HCT116 (cell line): ENCODE measurements around the gene ELK3. TPM values are rescaled to one million over a fixed set of nuclear protein-coding genes. Genes with fewer than 3 reads are reported as not detected.

Source experiments
- ATAC-seq: fragments of 200-7000 bp; cut with Tn5 transposase; 2 replicates; pipeline ENCODE4 v1.9.1; 2020; ENCODE audit warnings: mild to moderate bottlenecking, moderate library complexity
- BruUV-seq: library from RNA; stranded (reverse); fragments of 400-500 nt; replicated peaks from 2 replicates; lab custom pipeline; 2021; lab: Mats Ljungman, UMichigan
- CTCF ChIA-PET: fragments of 300-600 bp; sonication (Branson Sonifier 250); formaldehyde crosslinking; loops from one replicate; lab custom pipeline; 2021; ENCODE audit warnings: antibody characterized with exemption; lab: Charles Lee
- POLR2A ChIA-PET: fragments of 300-600, 350-600 bp; sonication (Branson Sonifier 250); formaldehyde crosslinking; loops from one replicate; lab custom pipeline; 2021; ENCODE audit warnings: antibody characterized with exemption; lab: Charles Lee
- RAD21 ChIA-PET, 2 experiments: fragments of 300-600 bp; sonication (Branson Sonifier 250); formaldehyde crosslinking; loops; one replicate each; lab custom pipeline; 2023; ENCODE audit warnings: low total read pairs in 2 of 2; ENCODE audit not compliant: uncharacterized antibody in 2 of 2, unreplicated experiment in 2 of 2, low non-redundant PET in 1 of 2; lab: Charles Lee
- DNase-seq: peaks from one replicate; pipeline ENCODE4 v3.0.0-alpha.2; 2010; ENCODE audit warnings: low read depth, low spot score
- H2AFZ ChIP-seq: fragments of 200-600 bp; shearing (Covaris generic), sonication (generic); 2 replicates; pipeline ENCODE4 v1.6.1; 2017; ENCODE audit warnings: low read depth, mixed run types, mixed read lengths, antibody characterized with exemption, low read length; ENCODE audit not compliant: poor library complexity, severe bottlenecking
- H3K27ac ChIP-seq: 2 replicates; pipeline ENCODE4 v1.5.1; 2012; ENCODE audit warnings: low read depth, low read length
- H3K27me3 ChIP-seq: fragments of 200-600 bp; sonication (generic); 2 replicates; pipeline ENCODE4 v1.6.1; 2016; ENCODE audit warnings: mixed run types, low read length, mixed read lengths; ENCODE audit not compliant: insufficient read depth
- H3K36me3 ChIP-seq, 2 experiments: fragments of 200-500 bp in 1 of 2; fragments of 200-600 bp in 1 of 2; sonication (Bioruptor generic) in 1 of 2; sonication (generic) in 1 of 2; 2 replicates each; pipeline versions ENCODE4 v1.5.1 to v1.6.1; 2014 to 2016; ENCODE audit warnings: low read length in 2 of 2, inconsistent platforms in 1 of 2, mixed read lengths in 1 of 2, mixed run types in 1 of 2; ENCODE audit not compliant: insufficient read depth in 2 of 2, control insufficient read depth in 1 of 2
- H3K4me1 ChIP-seq, 2 experiments: fragments of 200-600 bp in 1 of 2; sonication (generic) in 1 of 2; 2 replicates each; pipeline versions ENCODE4 v1.5.1 to v1.6.1; 2012 to 2017; ENCODE audit warnings: low read length in 2 of 2, inconsistent platforms in 1 of 2, mild to moderate bottlenecking in 1 of 2, mixed read lengths in 1 of 2, mixed run types in 1 of 2, moderate library complexity in 1 of 2; ENCODE audit not compliant: insufficient read depth in 2 of 2, control insufficient read depth in 1 of 2
- H3K4me2 ChIP-seq: fragments of 200-600 bp; sonication (generic); 2 replicates; pipeline ENCODE4 v1.6.1; 2017; ENCODE audit warnings: mixed run types, low read length, mixed read lengths
- H3K4me3 ChIP-seq, 2 experiments: fragments of 200-600 bp in 1 of 2; sonication (generic) in 1 of 2; replicated peaks in 1 of 2; 2 replicates each; pipeline ENCODE4 v1.5.1; 2011 to 2016; ENCODE audit warnings: low read length in 2 of 2, control low read depth in 1 of 2, low read depth in 1 of 2, mild to moderate bottlenecking in 1 of 2, mixed read lengths in 1 of 2, mixed run types in 1 of 2
- H3K79me2 ChIP-seq: fragments of 200-600 bp; sonication (generic); 2 replicates; pipeline ENCODE4 v1.6.1; 2017; ENCODE audit warnings: mild to moderate bottlenecking, mixed run types, low read length, moderate library complexity, mixed read lengths; ENCODE audit not compliant: insufficient read depth
- H3K9ac ChIP-seq: fragments of 200-600 bp; sonication (generic); 2 replicates; pipeline ENCODE4 v1.6.1; 2016; ENCODE audit warnings: low read length, mixed read lengths
- H3K9me2 ChIP-seq: fragments of 200-600 bp; sonication (generic), shearing (Covaris generic); 2 replicates; pipeline ENCODE4 v1.6.1; 2017; ENCODE audit warnings: mixed run types, mild to moderate bottlenecking, moderate library complexity; ENCODE audit not compliant: insufficient read depth
- H3K9me3 ChIP-seq, 2 experiments: fragments of 200-500 bp in 1 of 2; fragments of 200-600 bp in 1 of 2; sonication (Bioruptor generic) in 1 of 2; sonication (generic) in 1 of 2; 2 replicates each; pipeline ENCODE4 v1.6.1; 2014 to 2017; ENCODE audit warnings: low read length in 2 of 2, mixed read lengths in 2 of 2, inconsistent platforms in 1 of 2, low read depth in 1 of 2, mild to moderate bottlenecking in 1 of 2, mixed run types in 1 of 2, moderate library complexity in 1 of 2; ENCODE audit not compliant: control insufficient read depth in 1 of 2, insufficient read depth in 1 of 2
- H4K20me1 ChIP-seq: fragments of 200-600 bp; sonication (generic), shearing (Covaris generic); 2 replicates; pipeline ENCODE4 v1.6.1; 2017; ENCODE audit warnings: mixed run types, mild to moderate bottlenecking, moderate library complexity; ENCODE audit not compliant: insufficient read depth
- CBX3 ChIP-seq: IDR thresholded peaks from 2 replicates; pipeline ENCODE4 v1.6.1; 2012; ENCODE audit warnings: low read depth
- EGR1 ChIP-seq: IDR thresholded peaks from 2 replicates; pipeline ENCODE4 v1.6.1; 2012; ENCODE audit warnings: low read depth
- ELF1 ChIP-seq: IDR thresholded peaks from 2 replicates; pipeline ENCODE4 v1.6.1; 2012; ENCODE audit warnings: low read depth, borderline replicate concordance
- EZH2phosphoT487 ChIP-seq: fragments of 200-600 bp; IDR thresholded peaks from 2 replicates; pipeline ENCODE4 v1.6.1; 2018; ENCODE audit warnings: antibody characterized with exemption, borderline replicate concordance
- FOSL1 ChIP-seq: IDR thresholded peaks from 2 replicates; pipeline ENCODE4 v1.6.1; 2012; ENCODE audit warnings: low read depth
- JUND ChIP-seq: IDR thresholded peaks from 2 replicates; pipeline ENCODE4 v1.6.1; 2012
- SIN3A ChIP-seq: IDR thresholded peaks from 2 replicates; pipeline ENCODE4 v1.6.1; 2012; ENCODE audit warnings: low read depth
- SP1 ChIP-seq: IDR thresholded peaks from 2 replicates; pipeline ENCODE4 v1.6.1; 2012; ENCODE audit warnings: low read depth
- SRF ChIP-seq: IDR thresholded peaks from 2 replicates; pipeline ENCODE4 v1.6.1; 2012; ENCODE audit warnings: low read depth
- YY1 ChIP-seq: IDR thresholded peaks from 2 replicates; pipeline ENCODE4 v1.6.1; 2011; ENCODE audit warnings: low read length, low read depth, moderate library complexity, mild to moderate bottlenecking; ENCODE audit not compliant: insufficient replicate concordance; ENCODE audit errors: extremely low read depth
- ZFX ChIP-seq: fragments of 450-650 bp; IDR thresholded peaks from 2 replicates; pipeline ENCODE4 v1.6.1; 2017
- ZNF274 ChIP-seq: fragments of 200-500 bp; sonication (Bioruptor generic); IDR thresholded peaks from 2 replicates; pipeline ENCODE4 v1.6.1; 2014; ENCODE audit warnings: mild to moderate bottlenecking, low read depth, low read length, inconsistent platforms
- intact Hi-C: fragments of 100-400 bp; cut with micrococcal nuclease; formaldehyde crosslinking; loops from 2 replicates; pipeline ENCODE4 v1.10.0; 2022
- total RNA-seq: library from RNA; stranded (reverse); gene quantifications from one replicate; pipeline ENCODE4 v1.2.1, GENCODE V29; 2021; ENCODE audit not compliant: unreplicated experiment
- TF ChIP-seq, protein P1 (sequence below): IDR thresholded peaks from 2 replicates; pipeline ENCODE4 v1.6.1; 2012
- TF ChIP-seq, protein P2 (sequence below): IDR thresholded peaks from 2 replicates; pipeline ENCODE4 v1.6.1; 2012; ENCODE audit warnings: low read depth
- TF ChIP-seq, protein P3 (sequence below): IDR thresholded peaks from 2 replicates; pipeline ENCODE4 v1.6.1; 2011; ENCODE audit warnings: mild to moderate bottlenecking, low read length, moderate library complexity; ENCODE audit not compliant: insufficient replicate concordance; ENCODE audit errors: extremely low read depth
- TF ChIP-seq, protein P4 (sequence below): IDR thresholded peaks from 2 replicates; pipeline ENCODE4 v1.6.1; 2012

The ELK3 gene
- total RNA-seq, 1 experiment from 2014 or later: 45.6 TPM

DNA sequence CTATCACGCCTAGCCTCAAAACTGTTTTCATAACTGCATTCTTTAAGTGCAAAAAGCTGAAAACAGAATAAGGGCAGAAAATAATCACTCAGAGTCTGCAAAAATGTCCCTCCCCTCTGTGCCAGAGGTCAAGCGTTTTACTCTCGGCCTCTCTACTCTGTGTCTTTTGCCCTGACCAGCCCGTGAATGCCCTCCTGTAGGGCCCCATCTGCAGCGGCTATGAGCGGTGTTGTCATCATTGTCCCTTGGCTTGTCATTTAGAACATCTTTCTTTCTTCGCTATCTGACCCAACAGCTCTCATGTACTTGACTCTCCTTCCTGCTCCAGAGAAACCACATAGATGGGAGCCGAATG, 21.7 kb downstream of the ELK3 start:
- no peak overlapping the region for H3K9ac ChIP-seq
- H4K20me1 ChIP-seq: no peaks in the 10 kb centered on the region
- RAD21 ChIA-PET: interaction anchor here in 1 of 2 experiments (0.7 to 0.8 kb wide), 3 partner anchors 36 to 185 kb away, joined by 3 read pairs; partner anchors contain the start of gene CDK17
- H3K4me2 ChIP-seq: no peak overlapping the region
- H3K4me1 ChIP-seq: peaks cover 18 to 42% of the 10 kb centered on the region in 2 experiments
- TF ChIP-seq, protein P1, sequence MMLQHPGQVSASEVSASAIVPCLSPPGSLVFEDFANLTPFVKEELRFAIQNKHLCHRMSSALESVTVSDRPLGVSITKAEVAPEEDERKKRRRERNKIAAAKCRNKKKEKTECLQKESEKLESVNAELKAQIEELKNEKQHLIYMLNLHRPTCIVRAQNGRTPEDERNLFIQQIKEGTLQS: no peak
- TF ChIP-seq CBX3 (no peak), JUND (no peak), SRF (no peak), ELF1 (no peak), YY1 (no peak), EGR1 (no peak), FOSL1 (no peak), ZNF274 (no peak), ZFX (no peak), SIN3A (no peak), EZH2phosphoT487 (no peak), SP1 (no peak)
- TF ChIP-seq, protein P2, sequence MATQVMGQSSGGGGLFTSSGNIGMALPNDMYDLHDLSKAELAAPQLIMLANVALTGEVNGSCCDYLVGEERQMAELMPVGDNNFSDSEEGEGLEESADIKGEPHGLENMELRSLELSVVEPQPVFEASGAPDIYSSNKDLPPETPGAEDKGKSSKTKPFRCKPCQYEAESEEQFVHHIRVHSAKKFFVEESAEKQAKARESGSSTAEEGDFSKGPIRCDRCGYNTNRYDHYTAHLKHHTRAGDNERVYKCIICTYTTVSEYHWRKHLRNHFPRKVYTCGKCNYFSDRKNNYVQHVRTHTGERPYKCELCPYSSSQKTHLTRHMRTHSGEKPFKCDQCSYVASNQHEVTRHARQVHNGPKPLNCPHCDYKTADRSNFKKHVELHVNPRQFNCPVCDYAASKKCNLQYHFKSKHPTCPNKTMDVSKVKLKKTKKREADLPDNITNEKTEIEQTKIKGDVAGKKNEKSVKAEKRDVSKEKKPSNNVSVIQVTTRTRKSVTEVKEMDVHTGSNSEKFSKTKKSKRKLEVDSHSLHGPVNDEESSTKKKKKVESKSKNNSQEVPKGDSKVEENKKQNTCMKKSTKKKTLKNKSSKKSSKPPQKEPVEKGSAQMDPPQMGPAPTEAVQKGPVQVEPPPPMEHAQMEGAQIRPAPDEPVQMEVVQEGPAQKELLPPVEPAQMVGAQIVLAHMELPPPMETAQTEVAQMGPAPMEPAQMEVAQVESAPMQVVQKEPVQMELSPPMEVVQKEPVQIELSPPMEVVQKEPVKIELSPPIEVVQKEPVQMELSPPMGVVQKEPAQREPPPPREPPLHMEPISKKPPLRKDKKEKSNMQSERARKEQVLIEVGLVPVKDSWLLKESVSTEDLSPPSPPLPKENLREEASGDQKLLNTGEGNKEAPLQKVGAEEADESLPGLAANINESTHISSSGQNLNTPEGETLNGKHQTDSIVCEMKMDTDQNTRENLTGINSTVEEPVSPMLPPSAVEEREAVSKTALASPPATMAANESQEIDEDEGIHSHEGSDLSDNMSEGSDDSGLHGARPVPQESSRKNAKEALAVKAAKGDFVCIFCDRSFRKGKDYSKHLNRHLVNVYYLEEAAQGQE: no peak
- TF ChIP-seq, protein P3, sequence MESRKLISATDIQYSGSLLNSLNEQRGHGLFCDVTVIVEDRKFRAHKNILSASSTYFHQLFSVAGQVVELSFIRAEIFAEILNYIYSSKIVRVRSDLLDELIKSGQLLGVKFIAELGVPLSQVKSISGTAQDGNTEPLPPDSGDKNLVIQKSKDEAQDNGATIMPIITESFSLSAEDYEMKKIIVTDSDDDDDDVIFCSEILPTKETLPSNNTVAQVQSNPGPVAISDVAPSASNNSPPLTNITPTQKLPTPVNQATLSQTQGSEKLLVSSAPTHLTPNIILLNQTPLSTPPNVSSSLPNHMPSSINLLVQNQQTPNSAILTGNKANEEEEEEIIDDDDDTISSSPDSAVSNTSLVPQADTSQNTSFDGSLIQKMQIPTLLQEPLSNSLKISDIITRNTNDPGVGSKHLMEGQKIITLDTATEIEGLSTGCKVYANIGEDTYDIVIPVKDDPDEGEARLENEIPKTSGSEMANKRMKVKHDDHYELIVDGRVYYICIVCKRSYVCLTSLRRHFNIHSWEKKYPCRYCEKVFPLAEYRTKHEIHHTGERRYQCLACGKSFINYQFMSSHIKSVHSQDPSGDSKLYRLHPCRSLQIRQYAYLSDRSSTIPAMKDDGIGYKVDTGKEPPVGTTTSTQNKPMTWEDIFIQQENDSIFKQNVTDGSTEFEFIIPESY: no peak
- TF ChIP-seq, protein P4, sequence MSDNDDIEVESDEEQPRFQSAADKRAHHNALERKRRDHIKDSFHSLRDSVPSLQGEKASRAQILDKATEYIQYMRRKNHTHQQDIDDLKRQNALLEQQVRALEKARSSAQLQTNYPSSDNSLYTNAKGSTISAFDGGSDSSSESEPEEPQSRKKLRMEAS: no peak
- TF ChIP-seq, all 23 proteins: peak for 0
- Histone ChIP-seq H3K27me3 (no peaks in the 10 kb centered on the region), H3K4me3 (no peak overlapping the region), H3K9me3 (no peaks in the 10 kb centered on the region), H3K9me2 (no peaks in the 10 kb centered on the region), H2AFZ (no peak overlapping the region), H3K36me3 (0 out of 4 replicates have a peak, but pooled peaks cover 0 to 9% of the 10 kb centered on the region in 2 experiments), H3K79me2 (peaks cover 78% of the 10 kb centered on the region), H3K27ac (no peak overlapping the region)
- no peak for ATAC-seq
- DNase-seq: no peak
- no TSS peak for BruUV-seq
- ChIA-PET CTCF (interaction anchor here (0.6 to 2.1 kb wide), 18 partner anchors 8 to 305 kb away, joined by 3 to 25 read pairs (median 4); partner anchors contain the start of gene LTA4H), POLR2A (no interaction called here)
- intact Hi-C loops: loop anchor here (1.0 to 5.0 kb wide), 3 partner anchors 154 to 300 kb away; partner anchors contain the start of gene CDK17
